HepG2 (cell line): ENCODE data around the gene HTR6. TPM values are rescaled to one million over a fixed set of nuclear protein-coding genes. Genes with fewer than 3 reads are reported as not detected.

Experiments used
- CERS6 ChIP-seq: sonication (generic); formaldehyde crosslinking; IDR thresholded peaks from 2 replicates; pipeline ENCODE4 v1.5.0; 2020; ENCODE audit warnings: missing genetic modification reagents
- GABPB1 ChIP-seq: IDR thresholded peaks from 2 replicates; pipeline ENCODE4 v1.6.1; 2016; ENCODE audit warnings: mild to moderate bottlenecking, missing genetic modification reagents, moderate library complexity, missing compliant biosample characterization
- GTF2F1 ChIP-seq: fragments of 150-350 bp; IDR thresholded peaks from 2 replicates; pipeline ENCODE4 v1.6.1; 2014; ENCODE audit warnings: low read length
- HNRNPK ChIP-seq: fragments of 200-400 bp; formaldehyde crosslinking; IDR thresholded peaks from 2 replicates; pipeline ENCODE4 v1.6.1; 2018; ENCODE audit warnings: low read length, low read depth, moderate library complexity, mild to moderate bottlenecking; ENCODE audit not compliant: poor library complexity, severe bottlenecking
- KLF6 ChIP-seq: IDR thresholded peaks from 2 replicates; pipeline ENCODE4 v1.8.0; 2016; ENCODE audit warnings: missing biosample characterization, missing genetic modification reagents
- NFATC3 ChIP-seq: sonication (generic); formaldehyde crosslinking; IDR thresholded peaks from 2 replicates; pipeline ENCODE4 v1.5.1; 2020; ENCODE audit warnings: mild to moderate bottlenecking, missing genetic modification reagents
- NONO ChIP-seq, 2 experiments: fragments of 450-650 bp in 1 of 2; sonication (generic) in 1 of 2; formaldehyde crosslinking in 1 of 2; IDR thresholded peaks in 1 of 2; conservative IDR thresholded peaks in 1 of 2; 2 replicates each; pipeline versions ENCODE4 v1.6.1 to v1.8.0; 2017 to 2022; ENCODE audit warnings: mild to moderate bottlenecking in 1 of 2, missing genetic modification reagents in 1 of 2, moderate library complexity in 1 of 2
- NR0B2 ChIP-seq: sonication (generic); formaldehyde crosslinking; IDR thresholded peaks from 2 replicates; pipeline ENCODE4 v1.4.0; 2020; ENCODE audit warnings: mild to moderate bottlenecking, missing genetic modification reagents
- NRL ChIP-seq: sonication (generic); formaldehyde crosslinking; IDR thresholded peaks from 2 replicates; pipeline ENCODE4 v1.5.0; 2020; ENCODE audit warnings: missing genetic modification reagents, mild to moderate bottlenecking, moderate library complexity, borderline replicate concordance
- REXO4 ChIP-seq: sonication (generic); formaldehyde crosslinking; IDR thresholded peaks from 2 replicates; pipeline ENCODE4 v1.8.0; 2022; ENCODE audit warnings: missing genetic modification reagents, mild to moderate bottlenecking, borderline replicate concordance
- SETDB1 ChIP-seq: sonication (generic); formaldehyde crosslinking; IDR thresholded peaks from 2 replicates; pipeline ENCODE4 v1.5.1; 2020; ENCODE audit warnings: missing genetic modification reagents, mild to moderate bottlenecking, borderline replicate concordance
- SMAD3 ChIP-seq: sonication (generic); formaldehyde crosslinking; IDR thresholded peaks from 2 replicates; pipeline ENCODE4 v1.4.0; 2020; ENCODE audit warnings: missing genetic modification reagents
- TSC22D2 ChIP-seq: sonication (generic); formaldehyde crosslinking; IDR thresholded peaks from 2 replicates; pipeline ENCODE4 v1.5.1; 2020; ENCODE audit warnings: missing genetic modification reagents, mild to moderate bottlenecking, borderline replicate concordance
- U2AF1 ChIP-seq: fragments of 200-400 bp; formaldehyde crosslinking; optimal IDR thresholded peaks from 2 replicates; pipeline ENCODE3; 2017; ENCODE audit warnings: mild to moderate bottlenecking, low read depth, low read length
- ZBTB1 ChIP-seq: sonication (generic); formaldehyde crosslinking; IDR thresholded peaks from 2 replicates; pipeline ENCODE4 v1.4.0; 2020; ENCODE audit warnings: missing genetic modification reagents, borderline replicate concordance
- ZBTB20 ChIP-seq: sonication (generic); formaldehyde crosslinking; IDR thresholded peaks from 2 replicates; pipeline ENCODE4 v1.8.1; 2023; ENCODE audit warnings: missing genetic modification reagents, low read depth, mild to moderate bottlenecking, borderline replicate concordance
- ZKSCAN8 ChIP-seq: IDR thresholded peaks from 2 replicates; pipeline ENCODE4 v1.6.1; 2016; ENCODE audit warnings: borderline replicate concordance, missing genetic modification reagents, missing compliant biosample characterization
- ZNF576 ChIP-seq: sonication (generic); formaldehyde crosslinking; IDR thresholded peaks from 2 replicates; pipeline ENCODE4 v1.4.0; 2020; ENCODE audit warnings: mild to moderate bottlenecking, missing genetic modification reagents
- ZSCAN12 ChIP-seq: sonication (generic); formaldehyde crosslinking; IDR thresholded peaks from 2 replicates; pipeline ENCODE4 v1.9.0; 2021; ENCODE audit warnings: mild to moderate bottlenecking, missing genetic modification reagents
- polyA plus RNA-seq, 8 experiments: library from polyadenylated mRNA; depleted of rRNA in 3 of 8; stranded (reverse) in 7 of 8; unstranded in 1 of 8; fragments of >200 nt; fragmentation: Illumina TruSeq in 4 of 8; extraction: Trizol in 4 of 8; gene quantifications; 2 replicates each; pipeline versions ENCODE4 v1.2.1 to v1.2.3, GENCODE V29; 2011 to 2016; ENCODE audit warnings: low read depth in 4 of 8, missing spikeins in 1 of 8, mixed read lengths in 1 of 8; ENCODE audit not compliant: insufficient read depth in 1 of 8
- total RNA-seq, 5 experiments: library from RNA; depleted of rRNA; stranded (reverse); fragments of >200 nt; fragmentation: Illumina TruSeq; extraction: Trizol; gene quantifications; 2 replicates each; pipeline ENCODE4 v1.2.3, GENCODE V29; 2016; ENCODE audit warnings: low read depth in 1 of 5
- TF ChIP-seq, protein P1 (sequence below): sonication (generic); formaldehyde crosslinking; IDR thresholded peaks from 2 replicates; pipeline ENCODE4 v1.4.0; 2020; ENCODE audit warnings: missing genetic modification reagents, borderline replicate concordance
- TF ChIP-seq, protein P2 (sequence below): sonication (generic); formaldehyde crosslinking; IDR thresholded peaks from 2 replicates; pipeline ENCODE4 v1.4.0; 2020; ENCODE audit warnings: missing genetic modification reagents

The HTR6 gene
- total and polyA plus RNA-seq, 2 of the 13 experiments (the other 11 are each of a cell fraction or from before 2014, with no cell fraction given): 0.04 TPM; not detected in 1

DNA sequence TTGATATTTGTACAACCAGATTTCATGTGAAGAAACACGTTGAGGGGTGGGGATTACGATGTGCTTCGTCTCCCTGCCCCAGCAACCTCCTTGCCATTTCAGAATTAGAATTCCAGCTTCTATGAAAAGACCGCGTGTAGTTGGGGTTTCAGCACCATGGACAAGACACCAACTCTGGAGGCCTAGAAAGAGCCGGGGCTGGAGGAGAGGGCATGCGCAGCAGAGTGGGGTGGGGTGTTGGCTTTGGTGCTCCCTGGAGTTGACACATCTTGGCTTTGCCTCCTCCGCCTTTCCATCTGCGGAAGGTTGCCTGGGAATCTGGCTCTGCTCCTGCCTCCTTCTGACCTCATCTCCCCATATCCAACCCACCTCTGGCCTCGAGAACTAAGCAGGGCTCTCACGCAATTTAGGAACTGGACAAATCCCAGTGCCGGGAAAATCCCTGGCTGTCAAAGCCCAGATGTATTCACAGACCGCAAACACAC lies 11.8 kb downstream of the HTR6 start (continued):
- TF ChIP-seq, protein P1, sequence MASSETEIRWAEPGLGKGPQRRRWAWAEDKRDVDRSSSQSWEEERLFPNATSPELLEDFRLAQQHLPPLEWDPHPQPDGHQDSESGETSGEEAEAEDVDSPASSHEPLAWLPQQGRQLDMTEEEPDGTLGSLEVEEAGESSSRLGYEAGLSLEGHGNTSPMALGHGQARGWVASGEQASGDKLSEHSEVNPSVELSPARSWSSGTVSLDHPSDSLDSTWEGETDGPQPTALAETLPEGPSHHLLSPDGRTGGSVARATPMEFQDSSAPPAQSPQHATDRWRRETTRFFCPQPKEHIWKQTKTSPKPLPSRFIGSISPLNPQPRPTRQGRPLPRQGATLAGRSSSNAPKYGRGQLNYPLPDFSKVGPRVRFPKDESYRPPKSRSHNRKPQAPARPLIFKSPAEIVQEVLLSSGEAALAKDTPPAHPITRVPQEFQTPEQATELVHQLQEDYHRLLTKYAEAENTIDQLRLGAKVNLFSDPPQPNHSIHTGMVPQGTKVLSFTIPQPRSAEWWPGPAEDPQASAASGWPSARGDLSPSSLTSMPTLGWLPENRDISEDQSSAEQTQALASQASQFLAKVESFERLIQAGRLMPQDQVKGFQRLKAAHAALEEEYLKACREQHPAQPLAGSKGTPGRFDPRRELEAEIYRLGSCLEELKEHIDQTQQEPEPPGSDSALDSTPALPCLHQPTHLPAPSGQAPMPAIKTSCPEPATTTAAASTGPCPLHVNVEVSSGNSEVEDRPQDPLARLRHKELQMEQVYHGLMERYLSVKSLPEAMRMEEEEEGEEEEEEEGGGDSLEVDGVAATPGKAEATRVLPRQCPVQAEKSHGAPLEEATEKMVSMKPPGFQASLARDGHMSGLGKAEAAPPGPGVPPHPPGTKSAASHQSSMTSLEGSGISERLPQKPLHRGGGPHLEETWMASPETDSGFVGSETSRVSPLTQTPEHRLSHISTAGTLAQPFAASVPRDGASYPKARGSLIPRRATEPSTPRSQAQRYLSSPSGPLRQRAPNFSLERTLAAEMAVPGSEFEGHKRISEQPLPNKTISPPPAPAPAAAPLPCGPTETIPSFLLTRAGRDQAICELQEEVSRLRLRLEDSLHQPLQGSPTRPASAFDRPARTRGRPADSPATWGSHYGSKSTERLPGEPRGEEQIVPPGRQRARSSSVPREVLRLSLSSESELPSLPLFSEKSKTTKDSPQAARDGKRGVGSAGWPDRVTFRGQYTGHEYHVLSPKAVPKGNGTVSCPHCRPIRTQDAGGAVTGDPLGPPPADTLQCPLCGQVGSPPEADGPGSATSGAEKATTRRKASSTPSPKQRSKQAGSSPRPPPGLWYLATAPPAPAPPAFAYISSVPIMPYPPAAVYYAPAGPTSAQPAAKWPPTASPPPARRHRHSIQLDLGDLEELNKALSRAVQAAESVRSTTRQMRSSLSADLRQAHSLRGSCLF (CRISPR knock-in tag): peak; percentile 45; the same call in 1 of the 2 replicates
- TF ChIP-seq ZKSCAN8 (CRISPR knock-in tag) (no peak), KLF6 (CRISPR knock-in tag) (peak; percentile 56; the same call in 1 of the 2 replicates), ZSCAN12 (no peak), HNRNPK (no peak), ZNF576 (CRISPR knock-in tag) (no peak), ZBTB1 (no peak), NRL (CRISPR knock-in tag) (no peak), GTF2F1 (no peak), NFATC3 (CRISPR knock-in tag) (no peak), CERS6 (CRISPR knock-in tag) (no peak), NONO (IDR thresholded peaks at IDR 0.05) (no peak), NONO (CRISPR knock-in tag; conservative IDR thresholded peaks at IDR 0.05) (no peak), NR0B2 (CRISPR knock-in tag) (no peak), U2AF1 (no peak), SETDB1 (CRISPR knock-in tag) (no peak), SMAD3 (0 out of 2 replicates have a peak, but pooled peaks have one; percentile 40), TSC22D2 (peak; percentile 45; the same call in 1 of the 2 replicates), REXO4 (CRISPR knock-in tag) (no peak), ZBTB20 (no peak), GABPB1 (no peak)
- TF ChIP-seq, protein P2, sequence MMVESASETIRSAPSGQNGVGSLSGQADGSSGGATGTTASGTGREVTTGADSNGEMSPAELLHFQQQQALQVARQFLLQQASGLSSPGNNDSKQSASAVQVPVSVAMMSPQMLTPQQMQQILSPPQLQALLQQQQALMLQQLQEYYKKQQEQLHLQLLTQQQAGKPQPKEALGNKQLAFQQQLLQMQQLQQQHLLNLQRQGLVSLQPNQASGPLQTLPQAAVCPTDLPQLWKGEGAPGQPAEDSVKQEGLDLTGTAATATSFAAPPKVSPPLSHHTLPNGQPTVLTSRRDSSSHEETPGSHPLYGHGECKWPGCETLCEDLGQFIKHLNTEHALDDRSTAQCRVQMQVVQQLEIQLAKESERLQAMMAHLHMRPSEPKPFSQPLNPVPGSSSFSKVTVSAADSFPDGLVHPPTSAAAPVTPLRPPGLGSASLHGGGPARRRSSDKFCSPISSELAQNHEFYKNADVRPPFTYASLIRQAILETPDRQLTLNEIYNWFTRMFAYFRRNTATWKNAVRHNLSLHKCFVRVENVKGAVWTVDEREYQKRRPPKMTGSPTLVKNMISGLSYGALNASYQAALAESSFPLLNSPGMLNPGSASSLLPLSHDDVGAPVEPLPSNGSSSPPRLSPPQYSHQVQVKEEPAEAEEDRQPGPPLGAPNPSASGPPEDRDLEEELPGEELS: no peak
